ENCODE results near the gene RNF182.
"Not testable (repeated sequence)": the region's sequence is repeated elsewhere in the genome, so short reads cannot be mapped to it uniquely, and the experiment has no call there.

Gene RNF182

GRCh38 chr6:13918686-13919250 lies 6.0 kb upstream of the RNF182 start:
- no peak for DNase-seq

DNA sequence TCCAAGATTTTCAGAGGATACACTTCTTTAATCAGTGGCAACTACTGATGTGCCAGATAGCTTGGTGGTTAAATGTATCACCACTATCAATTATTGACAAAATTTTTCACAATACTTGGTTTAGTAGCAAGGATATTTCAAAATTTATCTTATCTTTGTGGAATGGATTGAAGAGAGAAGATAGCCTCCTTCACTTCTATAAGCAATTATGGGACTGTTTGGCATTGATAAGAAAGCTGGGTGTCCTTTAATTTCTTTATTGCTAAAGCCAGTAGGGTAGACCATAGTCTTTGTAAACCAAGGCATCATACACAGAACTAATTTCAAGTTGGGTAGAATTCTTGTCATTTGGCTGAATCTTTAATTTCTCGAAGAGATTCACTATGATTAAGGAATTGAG lies 4.9 kb upstream of the RNF182 start:
- DNase-seq, result no peak

- no peak for DNase-seq
Observed at GRCh38 chr6:13920552-13920951, 4.2 kb upstream of the RNF182 start.

GRCh38 chr6:13922750-13923149 lies 2.0 kb upstream of the RNF182 start:
- DNase-seq, result no peak

DNA sequence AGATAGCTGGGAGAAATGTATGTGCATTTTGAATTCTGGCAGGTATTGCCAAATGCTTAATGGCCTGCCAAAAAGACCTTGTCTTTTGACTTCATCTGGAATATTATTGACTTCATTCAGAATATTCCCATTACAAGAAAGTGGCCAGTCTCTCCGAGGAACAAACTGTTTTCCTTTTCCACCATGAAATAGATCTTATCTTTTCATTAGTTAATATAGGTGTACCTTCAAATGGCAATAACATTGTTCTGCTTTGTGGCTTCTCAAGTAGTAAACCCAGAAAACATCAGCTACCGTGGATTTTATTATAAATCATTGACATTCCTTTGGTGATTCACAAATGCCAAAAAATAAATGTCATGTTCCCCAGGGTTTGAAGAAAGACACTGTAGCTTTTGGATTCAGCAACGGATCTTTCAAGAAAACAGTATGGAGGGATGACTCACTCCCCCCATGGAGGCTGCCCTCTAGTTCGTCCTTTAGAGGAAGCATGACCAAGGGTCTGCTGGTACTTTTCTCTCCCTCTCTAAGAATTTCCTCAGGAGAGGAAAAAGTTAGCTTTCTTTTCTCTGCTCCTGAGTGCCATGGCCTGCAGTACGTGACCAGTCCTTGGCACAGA lies 1.1 kb upstream of the RNF182 start:
- peak; percentile 35 for DNase-seq

- peak; percentile 32 for DNase-seq
Observed at GRCh38 chr6:13924146-13924948, 405 bp upstream of the RNF182 start.

DNA sequence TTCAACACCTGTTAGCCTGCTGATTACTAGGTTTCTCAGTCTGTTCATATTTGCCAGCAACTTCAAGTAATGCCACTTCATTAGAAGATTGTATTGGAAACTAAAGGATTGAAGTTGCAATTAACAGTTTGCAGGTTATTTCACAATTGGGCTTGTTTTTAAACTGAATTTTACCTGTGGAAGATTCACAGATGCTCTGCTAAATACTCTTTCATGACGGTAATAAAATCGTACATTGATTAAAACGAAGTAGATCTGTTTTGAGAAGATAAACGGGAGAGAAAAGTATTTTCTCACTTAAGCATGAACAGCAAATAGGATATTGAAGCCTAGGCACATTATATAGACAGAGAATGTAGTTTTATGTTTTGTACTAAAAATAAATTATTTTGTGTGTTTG lies 1.6 kb downstream of the RNF182 start:
- no peak for DNase-seq

DNA sequence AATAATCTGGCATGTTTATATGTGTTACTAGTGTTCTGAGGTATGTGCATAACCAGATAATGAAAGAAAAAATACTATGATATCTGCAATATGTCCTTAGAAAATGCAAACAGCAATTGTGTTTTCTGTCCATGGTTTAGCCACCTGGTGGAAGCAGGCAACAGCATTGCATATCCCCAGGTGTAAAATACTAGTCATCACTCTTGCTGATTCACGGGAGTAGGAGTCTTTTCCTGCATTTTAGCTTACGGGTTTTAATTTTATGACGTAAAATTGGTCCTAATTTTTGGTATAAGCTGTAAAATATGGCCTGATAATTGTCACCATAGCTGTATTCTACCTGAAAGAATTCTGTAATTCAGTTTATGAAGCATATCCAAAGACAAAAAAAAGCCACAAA lies 2.5 kb downstream of the RNF182 start:
- no peak for DNase-seq

GRCh38 chr6:13929196-13929595 lies 4.4 kb downstream of the RNF182 start:
- DNase-seq, result no peak

- no peak for DNase-seq
Observed at GRCh38 chr6:13931797-13932402, 7.1 kb downstream of the RNF182 start.

- no peak for DNase-seq
Observed at GRCh38 chr6:13932785-13933184, 8.0 kb downstream of the RNF182 start.

GRCh38 chr6:13934721-13935120 lies 10.0 kb downstream of the RNF182 start:
- no peak for DNase-seq

- DNase-seq, result no peak
Observed at GRCh38 chr6:13935190-13935880, 10.6 kb downstream of the RNF182 start.

DNA sequence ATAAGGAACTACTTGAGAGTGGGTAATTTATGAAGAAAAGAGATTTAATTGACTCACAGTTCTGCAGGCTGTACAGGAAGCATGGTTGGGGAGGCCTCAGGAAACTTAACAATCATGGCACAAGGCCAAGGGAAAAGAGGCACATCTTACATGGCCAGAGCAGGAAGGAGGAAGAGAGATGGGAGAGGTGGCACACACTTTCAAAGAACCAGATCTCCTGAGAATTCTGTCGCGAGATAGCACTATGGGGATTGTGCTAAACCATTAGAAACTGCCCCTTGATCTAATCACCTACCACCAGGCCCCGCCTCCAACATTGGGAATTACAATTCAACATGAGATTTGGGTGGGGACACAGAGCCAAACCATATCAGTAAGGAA lies 11.1 kb downstream of the RNF182 start:
- DNase-seq, result not testable (repeated sequence)

GRCh38 chr6:13941902-13942301 lies 17.1 kb downstream of the RNF182 start:
- DNase-seq, result no peak

DNA sequence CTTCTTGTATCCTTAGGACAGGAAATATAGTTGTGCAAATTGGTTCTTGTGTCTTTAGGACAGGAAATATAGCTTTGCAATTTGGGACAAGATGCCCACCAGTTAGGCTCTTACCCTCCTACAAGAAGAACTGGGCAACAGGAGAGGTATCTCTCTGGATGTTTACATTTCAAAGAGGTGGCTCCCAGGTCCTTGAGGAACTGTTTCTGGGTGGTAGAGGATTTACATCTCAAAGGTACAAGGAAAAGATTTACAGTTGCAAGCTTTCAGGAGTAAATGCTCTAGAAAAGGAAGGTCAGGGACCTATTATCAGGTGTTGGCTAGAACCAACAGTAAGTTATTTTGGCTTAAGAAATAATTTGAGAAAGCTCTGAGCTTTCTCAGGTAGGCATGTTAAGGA lies 19.2 kb downstream of the RNF182 start:
- no peak for DNase-seq

DNA sequence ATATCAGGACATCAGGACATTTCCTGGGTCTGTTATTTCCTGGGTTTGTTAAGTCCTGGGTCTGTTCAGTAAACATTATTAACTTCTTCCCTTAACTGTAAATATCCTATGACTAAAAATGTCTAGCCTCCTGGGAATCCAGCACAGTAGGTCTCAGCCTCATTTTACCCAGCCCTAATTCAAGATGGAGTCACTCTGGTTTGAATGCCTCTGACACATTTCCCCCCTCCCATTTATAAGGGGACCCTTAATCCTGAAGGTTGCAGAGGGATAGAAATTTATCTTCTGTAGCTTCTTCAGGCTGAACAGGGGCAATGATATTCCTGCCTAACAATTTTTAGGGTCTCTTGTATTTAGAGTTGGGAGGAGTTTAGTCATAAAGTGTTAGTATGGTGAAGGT lies 21.8 kb downstream of the RNF182 start:
- no peak for DNase-seq

GRCh38 chr6:13947611-13948178 lies 22.9 kb downstream of the RNF182 start:
- no peak for DNase-seq

- no peak for DNase-seq
Observed at GRCh38 chr6:13952101-13952500, 27.3 kb downstream of the RNF182 start.

- peak; percentile 15 for DNase-seq
Observed at GRCh38 chr6:13953061-13953705, 28.4 kb downstream of the RNF182 start.

DNA sequence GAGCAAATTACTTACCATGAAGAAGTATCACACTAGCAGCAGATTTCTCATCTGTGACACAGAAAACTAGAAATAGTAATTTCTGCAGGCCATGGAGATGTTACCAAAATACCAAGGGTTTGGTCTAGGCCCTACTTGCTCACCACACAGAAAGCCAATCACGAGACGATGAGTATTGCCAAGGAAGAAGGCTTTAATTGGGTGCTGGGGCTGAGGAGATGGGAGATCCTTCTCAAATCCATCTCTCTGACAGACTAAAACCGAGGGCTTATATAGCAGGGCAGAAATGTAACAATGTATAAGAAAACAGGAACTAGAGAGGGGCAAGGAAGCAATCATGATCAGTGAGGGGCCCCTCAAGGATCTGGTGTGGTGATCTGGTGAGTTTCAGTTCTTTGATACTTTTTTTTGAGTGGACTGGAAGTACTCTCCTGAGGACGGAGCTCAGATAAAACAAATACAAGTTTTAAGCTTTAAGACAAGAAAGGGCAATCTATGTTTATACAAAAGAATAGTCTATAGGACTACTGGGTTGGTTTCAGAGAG lies 40.9 kb downstream of the RNF182 start:
- no peak for DNase-seq

- DNase-seq, result no peak
Observed at GRCh38 chr6:13971303-13971702, 46.6 kb downstream of the RNF182 start.
